PC-9 (cell line): Measurements from ENCODE around the gene PALLD.

ENCODE experiments used
- CTCF ChIP-seq: fragments of 200-600 bp; sonication (generic); conservative IDR thresholded peaks from 2 replicates; pipeline ENCODE4 v1.6.1; 2017; ENCODE audit warnings: mixed run types, antibody characterized with exemption, mild to moderate bottlenecking, moderate library complexity
- EZH2 ChIP-seq: fragments of 200-600 bp; sonication (generic); IDR thresholded peaks from 2 replicates; pipeline ENCODE4 v1.8.0; 2017; ENCODE audit warnings: antibody characterized with exemption, low read depth

- no peak for TF ChIP-seq CTCF
- TF ChIP-seq EZH2, result no peak
Observed at GRCh38 chr4:168655182-168655581, 158.3 kb downstream of the PALLD start.
